ENCODE results near the gene MYBPC1. TPM values are rescaled to one million over a fixed set of nuclear protein-coding genes. Genes with fewer than 3 reads are reported as not detected.
"Not testable (repeated sequence)": the region's sequence is repeated elsewhere in the genome, so short reads cannot be mapped to it uniquely, and the experiment has no call there.

The MYBPC1 gene
- total RNA-seq = not detected

- no peak within 1 kb of the TSS for H3K27ac Mint-ChIP-seq
- peaks cover 6% of the 10 kb centered on the region for H3K27me3 Mint-ChIP-seq
- H3K9me3 Mint-ChIP-seq = no peaks in the 10 kb centered on the region
- POLR2A ChIA-PET = no interaction called here
- H3K36me3 Mint-ChIP-seq (ENCODE audit: low read depth) = no peaks in the 10 kb centered on the region
- no peak for DNase-seq
- H3K4me3 Mint-ChIP-seq = no peak within 1 kb of the TSS
- no peaks in the 10 kb centered on the region for H3K4me1 Mint-ChIP-seq
- CTCF ChIA-PET = no interaction called here
Measured at GRCh38 chr12:101594700-101595099, at the start of gene MYBPC1. MYBPC1 (plus strand) TSS chr12:101594971; CDS start chr12:101595071, 100 bp downstream.

- CTCF ChIA-PET = no interaction called here
- no peak overlapping the region for H3K4me3 Mint-ChIP-seq
- H3K9me3 Mint-ChIP-seq = peaks cover 5% of the 10 kb centered on the region
- H3K36me3 Mint-ChIP-seq (ENCODE audit: low read depth) = no peaks in the 10 kb centered on the region
- DNase-seq = no peak
- H3K4me1 Mint-ChIP-seq = no peaks in the 10 kb centered on the region
- no peaks in the 10 kb centered on the region for H3K27me3 Mint-ChIP-seq
- no peak overlapping the region for H3K27ac Mint-ChIP-seq
- POLR2A ChIA-PET = no interaction called here
Measured at GRCh38 chr12:101551362-101552114, 43.2 kb upstream of the MYBPC1 start.

DNA sequence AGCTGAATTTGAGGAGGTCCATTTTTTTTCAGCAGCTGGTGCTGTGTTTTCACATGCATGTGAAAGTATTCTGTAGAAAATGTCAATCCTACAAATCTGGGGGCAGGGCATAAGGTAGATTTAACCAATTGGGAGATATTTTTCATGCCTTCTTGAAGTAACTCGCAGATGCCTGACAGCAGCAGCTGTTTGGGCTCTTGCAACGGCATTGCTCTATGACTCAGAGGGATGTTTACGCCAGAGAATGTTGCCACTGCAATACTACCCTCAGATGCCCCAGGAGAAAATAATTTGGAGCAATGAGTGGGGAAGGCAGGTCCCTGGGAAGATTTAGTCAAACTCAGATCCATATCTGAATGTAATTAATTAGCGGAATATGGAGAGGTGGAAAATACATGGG is 42.5 kb upstream of the MYBPC1 start:
- H3K9me3 Mint-ChIP-seq = peaks cover 5% of the 10 kb centered on the region
- no peaks in the 10 kb centered on the region for H3K27me3 Mint-ChIP-seq
- no peak overlapping the region for H3K27ac Mint-ChIP-seq
- H3K4me3 Mint-ChIP-seq = no peak overlapping the region
- no peaks in the 10 kb centered on the region for H3K4me1 Mint-ChIP-seq
- POLR2A ChIA-PET = no interaction called here
- CTCF ChIA-PET = no interaction called here
- no peak for DNase-seq
- H3K36me3 Mint-ChIP-seq (ENCODE audit: low read depth) = no peaks in the 10 kb centered on the region

- POLR2A ChIA-PET = no interaction called here
- no peaks in the 10 kb centered on the region for H3K9me3 Mint-ChIP-seq
- no peak overlapping the region for H3K4me3 Mint-ChIP-seq
- H3K4me1 Mint-ChIP-seq = no peaks in the 10 kb centered on the region
- H3K36me3 Mint-ChIP-seq (ENCODE audit: low read depth) = no peaks in the 10 kb centered on the region
- no peaks in the 10 kb centered on the region for H3K27me3 Mint-ChIP-seq
- DNase-seq = no peak
- no peak overlapping the region for H3K27ac Mint-ChIP-seq
- CTCF ChIA-PET = no interaction called here
Measured at GRCh38 chr12:101557094-101557493, 37.7 kb upstream of the MYBPC1 start.

DNA sequence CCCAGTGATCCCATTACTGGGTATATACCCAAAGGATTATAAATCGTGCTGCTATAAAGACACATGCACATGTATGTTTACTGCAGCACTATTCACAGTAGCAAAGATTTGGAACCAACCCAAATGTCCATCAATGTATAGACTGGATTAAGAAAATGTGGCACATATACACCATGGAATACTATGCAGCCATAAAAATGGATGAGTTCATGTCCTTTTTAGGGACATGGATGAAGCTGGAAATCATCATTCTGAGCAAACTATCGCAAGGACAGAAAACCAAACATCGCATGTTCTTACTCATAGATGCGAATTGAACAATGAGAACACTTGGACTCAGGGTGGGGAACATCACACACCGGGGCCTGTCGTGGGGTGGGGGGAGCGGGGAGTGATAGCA is 36.0 kb upstream of the MYBPC1 start:
- H3K27ac Mint-ChIP-seq; DNase-seq; H3K4me3 Mint-ChIP-seq; POLR2A ChIA-PET; CTCF ChIA-PET; H3K36me3 Mint-ChIP-seq (ENCODE audit: low read depth); H3K27me3 Mint-ChIP-seq; H3K4me1 Mint-ChIP-seq; H3K9me3 Mint-ChIP-seq: not testable (repeated sequence)

DNA sequence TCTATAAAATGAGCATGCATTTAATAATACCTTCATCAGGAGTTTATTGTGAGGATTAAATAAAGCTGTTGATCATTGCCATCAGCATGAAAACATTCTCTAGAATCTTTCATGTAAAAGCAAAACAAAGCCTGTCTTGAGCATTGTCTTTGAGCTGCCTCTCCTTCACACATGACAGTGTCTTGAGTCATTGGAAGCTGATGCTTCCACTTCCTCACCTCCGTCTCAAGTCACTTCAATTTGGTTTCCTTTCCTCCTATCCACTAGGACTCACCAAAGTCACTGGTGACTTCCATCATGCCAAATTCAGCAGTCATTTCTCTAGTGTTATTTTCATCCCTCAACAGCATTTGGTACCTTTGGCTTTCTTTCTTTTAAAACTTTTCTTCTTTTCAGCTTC is 31.6 kb upstream of the MYBPC1 start:
- no peak for DNase-seq
- POLR2A ChIA-PET = no interaction called here
- Mint-ChIP-seq H3K4me3 (no peak overlapping the region), H3K27ac (no peak overlapping the region), H3K9me3 (no peaks in the 10 kb centered on the region), H3K27me3 (peaks cover 8% of the 10 kb centered on the region), H3K4me1 (no peaks in the 10 kb centered on the region), H3K36me3 (ENCODE audit: low read depth) (no peaks in the 10 kb centered on the region)
- CTCF ChIA-PET = interaction anchor here (0.8 kb wide), 1 partner anchor 91 kb away, joined by 3 read pairs; no protein-coding TSS in a partner anchor

DNA sequence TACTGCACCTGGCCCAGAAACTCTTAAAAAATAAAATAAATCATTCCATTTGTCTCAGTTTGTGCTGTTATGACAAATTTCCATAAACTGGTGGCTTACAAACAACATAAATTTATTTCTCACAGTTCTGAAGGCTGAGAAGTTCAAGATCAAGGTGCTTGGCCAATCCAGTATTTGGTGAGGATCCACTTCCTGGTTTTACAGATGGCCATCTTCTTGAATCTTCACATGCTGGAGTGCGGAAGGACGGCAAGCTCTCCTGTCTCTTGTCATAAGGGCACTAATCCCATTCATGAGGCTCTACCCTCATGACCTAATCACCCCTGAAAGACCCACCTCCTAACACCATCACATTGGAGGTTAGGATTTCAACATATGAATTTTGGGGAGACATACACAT is 29.9 kb upstream of the MYBPC1 start:
- POLR2A ChIA-PET = no interaction called here
- Mint-ChIP-seq H3K27ac (no peak overlapping the region), H3K36me3 (ENCODE audit: low read depth) (no peaks in the 10 kb centered on the region), H3K4me1 (no peaks in the 10 kb centered on the region), H3K4me3 (no peak overlapping the region), H3K9me3 (no peaks in the 10 kb centered on the region), H3K27me3 (peaks cover 8% of the 10 kb centered on the region)
- CTCF ChIA-PET = no interaction called here
- DNase-seq = no peak

DNA sequence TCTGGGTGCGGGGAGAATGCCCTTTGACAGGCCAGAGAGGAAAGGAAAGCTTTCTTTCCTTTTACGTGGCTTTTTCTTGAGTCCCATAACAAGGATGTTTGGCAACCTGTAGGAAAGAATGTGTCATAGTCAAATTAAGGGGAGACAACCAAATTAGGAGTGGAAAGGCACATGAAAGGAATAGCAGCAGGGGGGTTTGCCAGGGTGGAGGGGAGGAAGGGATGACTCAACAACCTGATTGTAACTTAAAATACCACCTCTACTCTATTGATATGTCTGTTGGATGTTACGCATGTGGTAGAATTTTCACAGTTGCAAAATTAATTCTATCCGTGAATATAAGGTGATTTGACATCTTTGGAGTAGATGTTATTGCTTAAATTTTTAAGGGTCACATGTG is 28.5 kb upstream of the MYBPC1 start:
- CTCF ChIA-PET = no interaction called here
- POLR2A ChIA-PET = no interaction called here

DNA sequence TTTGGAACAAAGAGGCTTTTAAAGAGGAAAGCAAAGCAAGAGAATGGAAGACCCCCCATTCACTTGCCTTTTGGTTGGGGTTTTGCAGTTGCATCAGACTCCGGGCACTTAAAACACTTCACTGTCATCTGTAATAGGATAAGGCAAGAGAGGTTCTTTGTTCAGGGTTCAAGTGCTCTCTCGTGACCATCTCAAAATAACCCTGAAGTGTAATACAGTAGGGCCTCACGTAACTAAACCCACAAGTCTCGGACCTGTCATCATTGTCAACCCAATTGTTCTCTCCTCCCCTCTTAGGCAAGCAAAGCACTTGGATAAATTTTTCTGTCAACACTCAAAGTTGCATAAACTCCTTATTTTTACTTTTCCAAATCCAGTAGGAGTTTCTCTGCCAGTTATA is 26.9 kb upstream of the MYBPC1 start:
- no peaks in the 10 kb centered on the region for H3K36me3 Mint-ChIP-seq (ENCODE audit: low read depth)
- H3K27ac Mint-ChIP-seq = no peak overlapping the region
- H3K27me3 Mint-ChIP-seq = peaks cover 11% of the 10 kb centered on the region
- ChIA-PET POLR2A (no interaction called here), CTCF (no interaction called here)
- no peak overlapping the region for H3K4me3 Mint-ChIP-seq
- no peaks in the 10 kb centered on the region for H3K9me3 Mint-ChIP-seq
- no peak for DNase-seq
- H3K4me1 Mint-ChIP-seq = no peaks in the 10 kb centered on the region

More for the DNA sequence above, 28.5 kb upstream of the MYBPC1 start:
- Mint-ChIP-seq H3K9me3 (no peaks in the 10 kb centered on the region), H3K27me3 (peaks cover 8% of the 10 kb centered on the region), H3K4me1 (no peaks in the 10 kb centered on the region), H3K4me3 (no peak overlapping the region), H3K36me3 (ENCODE audit: low read depth) (no peaks in the 10 kb centered on the region), H3K27ac (no peak overlapping the region)
- no peak for DNase-seq

DNA sequence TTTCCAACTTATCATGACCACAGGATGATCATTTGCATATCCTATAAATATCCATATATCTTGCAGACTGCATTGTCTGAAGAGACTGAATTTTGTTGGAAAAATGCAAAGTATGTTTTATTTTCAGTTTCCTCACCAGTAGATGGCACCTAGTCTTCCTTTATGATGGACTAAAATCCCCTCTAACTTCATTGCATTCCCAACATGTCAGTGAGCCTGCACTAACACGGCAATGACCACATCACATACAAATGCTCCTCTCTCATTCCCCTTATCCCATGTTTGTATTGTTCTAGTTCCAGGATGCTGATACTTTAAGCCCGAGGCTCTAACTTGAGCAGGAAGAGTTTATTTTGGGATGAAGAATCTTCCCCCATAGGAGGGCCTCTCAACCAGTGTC is 24.7 kb upstream of the MYBPC1 start:
- Mint-ChIP-seq H3K4me1 (no peaks in the 10 kb centered on the region), H3K4me3 (no peak overlapping the region), H3K27me3 (peaks cover 12% of the 10 kb centered on the region), H3K9me3 (no peaks in the 10 kb centered on the region), H3K36me3 (ENCODE audit: low read depth) (no peaks in the 10 kb centered on the region), H3K27ac (no peak overlapping the region)
- CTCF ChIA-PET = no interaction called here
- POLR2A ChIA-PET = no interaction called here
- DNase-seq = no peak

- CTCF ChIA-PET = no interaction called here
- H3K9me3 Mint-ChIP-seq = no peaks in the 10 kb centered on the region
- no peak overlapping the region for H3K27ac Mint-ChIP-seq
- no peaks in the 10 kb centered on the region for H3K4me1 Mint-ChIP-seq
- POLR2A ChIA-PET = no interaction called here
- no peak overlapping the region for H3K4me3 Mint-ChIP-seq
- H3K36me3 Mint-ChIP-seq (ENCODE audit: low read depth) = no peaks in the 10 kb centered on the region
- DNase-seq = no peak
- peaks cover 12% of the 10 kb centered on the region for H3K27me3 Mint-ChIP-seq
Measured at GRCh38 chr12:101571105-101571504, 23.7 kb upstream of the MYBPC1 start.

GRCh38 chr12:101573743-101574142 is 21.0 kb upstream of the MYBPC1 start:
- no peak for DNase-seq
- H3K4me3 Mint-ChIP-seq = no peak overlapping the region
- H3K36me3 Mint-ChIP-seq (ENCODE audit: low read depth) = no peaks in the 10 kb centered on the region
- H3K27ac Mint-ChIP-seq = no peak overlapping the region
- no peaks in the 10 kb centered on the region for H3K9me3 Mint-ChIP-seq
- CTCF ChIA-PET = no interaction called here
- POLR2A ChIA-PET = no interaction called here
- H3K27me3 Mint-ChIP-seq = peaks cover 11% of the 10 kb centered on the region
- H3K4me1 Mint-ChIP-seq = no peaks in the 10 kb centered on the region

DNA sequence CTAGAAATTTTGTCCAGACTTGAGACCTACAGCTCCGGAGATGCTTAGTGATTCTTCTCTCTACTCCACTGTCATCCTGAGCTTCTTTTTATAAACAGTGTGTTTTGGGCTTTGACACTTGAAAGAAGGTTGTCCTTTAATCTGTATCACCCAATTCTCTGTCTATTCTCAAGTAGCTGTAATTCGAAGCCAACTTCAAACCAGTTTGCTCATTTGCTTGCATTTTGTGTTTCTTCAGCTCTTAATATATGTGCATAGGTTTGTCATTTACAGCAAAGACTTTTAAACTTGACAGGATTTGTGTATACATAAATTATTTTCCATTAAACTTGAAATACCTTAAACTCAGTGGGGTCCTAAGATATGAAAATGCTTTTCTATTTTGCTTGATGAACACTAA is 16.4 kb upstream of the MYBPC1 start:
- no peak overlapping the region for H3K27ac Mint-ChIP-seq
- no peak overlapping the region for H3K4me3 Mint-ChIP-seq
- no peaks in the 10 kb centered on the region for H3K9me3 Mint-ChIP-seq
- no peak for DNase-seq
- peaks cover 15% of the 10 kb centered on the region for H3K27me3 Mint-ChIP-seq
- no peaks in the 10 kb centered on the region for H3K36me3 Mint-ChIP-seq (ENCODE audit: low read depth)
- CTCF ChIA-PET = no interaction called here
- POLR2A ChIA-PET = no interaction called here
- no peaks in the 10 kb centered on the region for H3K4me1 Mint-ChIP-seq

- CTCF ChIA-PET = no interaction called here
- H3K36me3 Mint-ChIP-seq (ENCODE audit: low read depth) = no peaks in the 10 kb centered on the region
- no peak overlapping the region for H3K27ac Mint-ChIP-seq
- H3K9me3 Mint-ChIP-seq = no peaks in the 10 kb centered on the region
- no peak overlapping the region for H3K4me3 Mint-ChIP-seq
- no peak for DNase-seq
- no peaks in the 10 kb centered on the region for H3K4me1 Mint-ChIP-seq
- POLR2A ChIA-PET = no interaction called here
- H3K27me3 Mint-ChIP-seq = peaks cover 14% of the 10 kb centered on the region
Measured at GRCh38 chr12:101581190-101581589, 13.6 kb upstream of the MYBPC1 start.

Data from activated CD4-positive, alpha-beta T cell treated with anti-CD3 and anti-CD28 coated beads, Interleukin-2, amount 10 ng/mL, durations not matched to agents 7 days and 5 days (primary cell).